Small intestine (tissue), 16 donors: ENCODE data around the gene CAPN10. TPM values are rescaled to one million over a fixed set of nuclear protein-coding genes. Genes with fewer than 3 reads are reported as not detected.
"Not testable (repeated sequence)": the region's sequence is repeated elsewhere in the genome, so short reads cannot be mapped to it uniquely, and the experiment has no call there.

Experiments
- DNase-seq, 2 donors: peaks; one replicate each; pipeline versions ENCODE4 v3.0.0 to v3.0.0-alpha.2; 2013
- FAIRE-seq: peaks from 2 replicates; lab custom pipeline; 2012; peaks lifted over from hg19 to GRCh38; lab: Jason Lieb, UNC
- H3K27ac ChIP-seq, 3 donors: one replicate each; pipeline ENCODE4 v1.5.1; 2013; ENCODE audit warnings: low read length in 2 of 3, mild to moderate bottlenecking in 2 of 3, control low read depth in 1 of 3, inconsistent platforms in 1 of 3, low read depth in 1 of 3, moderate library complexity in 1 of 3
- H3K27me3 ChIP-seq, 3 donors: one replicate each; pipeline ENCODE4 v1.6.1; 2013; ENCODE audit warnings: low read length in 3 of 3, inconsistent platforms in 1 of 3; ENCODE audit not compliant: control insufficient read depth in 3 of 3, insufficient read depth in 3 of 3
- H3K36me3 ChIP-seq, 3 donors: one replicate each; pipeline ENCODE4 v1.6.1; 2013; ENCODE audit warnings: low read length in 3 of 3, inconsistent platforms in 1 of 3, low read depth in 1 of 3, mild to moderate bottlenecking in 1 of 3, moderate library complexity in 1 of 3; ENCODE audit not compliant: control insufficient read depth in 3 of 3, insufficient read depth in 2 of 3
- H3K4me1 ChIP-seq, 3 donors: one replicate each; pipeline ENCODE4 v1.6.1; 2013; ENCODE audit warnings: low read length in 2 of 3, inconsistent platforms in 1 of 3, low read depth in 1 of 3, mild to moderate bottlenecking in 1 of 3, moderate library complexity in 1 of 3; ENCODE audit not compliant: control insufficient read depth in 3 of 3, insufficient read depth in 2 of 3
- H3K4me3 ChIP-seq, 3 donors: one replicate each; pipeline ENCODE4 v1.5.1; 2013; ENCODE audit warnings: low read length in 3 of 3, control low read depth in 1 of 3, inconsistent platforms in 1 of 3, low read depth in 1 of 3, mild to moderate bottlenecking in 1 of 3, moderate library complexity in 1 of 3
- H3K9me3 ChIP-seq, 2 donors: one replicate each; pipeline ENCODE4 v1.6.1; 2013; ENCODE audit warnings: low read depth in 1 of 2, low read length in 1 of 2; ENCODE audit not compliant: control insufficient read depth in 2 of 2, insufficient read depth in 1 of 2
- WGBS, 3 donors: extraction: QIAGEN DNeasy Blood & Tissue Kit; methylation state at CpG; one replicate each; pipeline ENCODE4 v1.1.7; 2013; 5-methylcytosine and 5-hydroxymethylcytosine counted together
- long read RNA-seq, 10 donors: transcript quantifications; one replicate each; lab custom pipeline, GENCODE V29; 2026
- polyA plus RNA-seq, 4 donors: library from polyadenylated mRNA; stranded (reverse) in 3 of 4; unstranded in 1 of 4; fragments of 200-250 nt in 3 of 4; fragments of 120-200 nt in 1 of 4; gene quantifications; one replicate each; pipeline versions ENCODE4 v1.2.1 to v1.2.3, GENCODE V29; 2013
- donor health status: healthy with polysubstance abuse.
- donor health status: control.
- donor health status: control.
- donor health status: Bipolar disorder and iron deficiency.
- donor health status: healthy.

CAPN10 gene
- 10 to 100 TPM; 19.7 to 33.8 (median 32.1) TPM for polyA plus RNA-seq
- long read RNA-seq, donor 1 = 0 reads
- long read RNA-seq, donor 2, partial matches to known transcripts = 5 of 7 reads
- long read RNA-seq, donor 2, other reads (novel, unspliced or antisense) = 0 of 7 reads
- long read RNA-seq, donor 3 = 0 reads
- long read RNA-seq, donor 4 = 0 reads
- long read RNA-seq, donor 5 = 0 reads
- long read RNA-seq, donor 6, partial matches to known transcripts = 0 of 1 reads
- long read RNA-seq, donor 6, other reads (novel, unspliced or antisense) = 0 of 1 reads
- long read RNA-seq, donor 7 = 0 reads
- long read RNA-seq, donor 8, partial matches to known transcripts = 0 of 1 reads
- long read RNA-seq, donor 8, other reads (novel, unspliced or antisense) = 0 of 1 reads
- long read RNA-seq, donor 9 = 0 reads
- long read RNA-seq, donor 10, partial matches to known transcripts = 0 of 2 reads
- long read RNA-seq, donor 10, other reads (novel, unspliced or antisense) = 0 of 2 reads

GRCh38 chr2:240586198-240586918 lies at the start of gene CAPN10:
Gene CAPN10, plus strand, starts transcription at chr2:240586734. Its CDS starts 178 bp downstream, at chr2:240586912.
- Histone ChIP-seq H3K36me3 (peaks cover 0 to 43% (median 2%) of the 10 kb centered on the region in 3 donors), H3K9me3 (peaks cover 0 to 7% of the 10 kb centered on the region in 2 donors), H3K27me3 (no peaks in the 10 kb centered on the region), H3K4me3 (peak within 1 kb of the TSS; percentile 87 to 90 (median 88)), H3K27ac (peak within 1 kb of the TSS; percentile 79 to 95 (median 83)), H3K4me1 (peaks cover 5 to 18% (median 15%) of the 10 kb centered on the region in 3 donors)
- 0 to 1% (median 0%) methylated on average over 79 to 88 of the region's 88 CpGs for WGBS, 3 donors
- DNase-seq = peak; percentile 98 to 99
- no peak for FAIRE-seq

- no peaks in the 10 kb centered on the region for H3K27me3 ChIP-seq
- peaks cover 0 to 10% of the 10 kb centered on the region in 2 donors for H3K9me3 ChIP-seq
- H3K4me3 ChIP-seq = no peak overlapping the region
- 93 to 98% (median 97%) methylated on average over 34 to 43 of the region's 43 CpGs for WGBS, 3 donors
- peaks cover 0 to 25% (median 2%) of the 10 kb centered on the region in 3 donors for H3K36me3 ChIP-seq
- H3K27ac ChIP-seq = no peak overlapping the region
- no peaks in the 10 kb centered on the region for H3K4me1 ChIP-seq
- FAIRE-seq = no peak
- no peak for DNase-seq
Measured at GRCh38 chr2:240538031-240538780, 48.3 kb upstream of the CAPN10 start.

GRCh38 chr2:240539101-240539500 lies 47.4 kb upstream of the CAPN10 start:
- H3K4me3 ChIP-seq, DNase-seq, FAIRE-seq, H3K27me3 ChIP-seq, H3K4me1 ChIP-seq, H3K9me3 ChIP-seq, H3K27ac ChIP-seq: not testable (repeated sequence)
- 97 to 98% (median 98%) methylated on average over 17 of the region's 17 CpGs for WGBS, 3 donors
- peaks cover 0 to 23% (median 2%) of the 10 kb centered on the region in 3 donors for H3K36me3 ChIP-seq

GRCh38 chr2:240539906-240540305 lies 46.6 kb upstream of the CAPN10 start:
- H3K27ac ChIP-seq = no peak overlapping the region
- no peaks in the 10 kb centered on the region for H3K4me1 ChIP-seq
- no peak for DNase-seq
- H3K27me3 ChIP-seq = no peaks in the 10 kb centered on the region
- peaks cover 0 to 20% (median 2%) of the 10 kb centered on the region in 3 donors for H3K36me3 ChIP-seq
- H3K9me3 ChIP-seq = peaks cover 0 to 6% of the 10 kb centered on the region in 2 donors
- FAIRE-seq = no peak
- H3K4me3 ChIP-seq = no peak overlapping the region

- Histone ChIP-seq H3K27me3 (no peaks in the 10 kb centered on the region), H3K4me3 (no peak overlapping the region), H3K4me1 (no peaks in the 10 kb centered on the region), H3K36me3 (peaks cover 1 to 31% (median 3%) of the 10 kb centered on the region in 3 donors), H3K9me3 (peaks cover 0 to 7% of the 10 kb centered on the region in 2 donors), H3K27ac (no peak overlapping the region)
- WGBS, 3 donors = 86 to 94% (median 91%) methylated on average over 4 of the region's 4 CpGs
- FAIRE-seq = no peak
- no peak for DNase-seq
Measured at GRCh38 chr2:240551288-240551687, 35.2 kb upstream of the CAPN10 start.

GRCh38 chr2:240551811-240552210 lies 34.7 kb upstream of the CAPN10 start:
- no peak for FAIRE-seq
- DNase-seq = no peak
- Histone ChIP-seq H3K9me3 (peaks cover 0 to 7% of the 10 kb centered on the region in 2 donors), H3K27me3 (no peaks in the 10 kb centered on the region), H3K27ac (no peak overlapping the region), H3K4me3 (no peak overlapping the region), H3K4me1 (peaks cover 0 to 5% (median 0%) of the 10 kb centered on the region in 3 donors), H3K36me3 (peaks cover 1 to 31% (median 3%) of the 10 kb centered on the region in 3 donors)
- 28 to 71% (median 40%) methylated on average over 1 of the region's 1 CpG for WGBS, 3 donors

- DNase-seq (no peak), FAIRE-seq (no peak)
- Histone ChIP-seq H3K9me3 (peaks cover 0 to 7% of the 10 kb centered on the region in 2 donors), H3K27me3 (no peaks in the 10 kb centered on the region), H3K27ac (no peak overlapping the region), H3K36me3 (peaks cover 1 to 37% (median 3%) of the 10 kb centered on the region in 3 donors), H3K4me1 (peaks cover 2 to 19% (median 4%) of the 10 kb centered on the region in 3 donors), H3K4me3 (no peak overlapping the region)
- 89 to 99% (median 92%) methylated on average over 7 of the region's 7 CpGs for whole genome bisulfite sequencing, 3 donors
Measured at GRCh38 chr2:240553956-240554480, 32.5 kb upstream of the CAPN10 start.
